ENCODE data around the gene FOXL3.
"Not testable (repeated sequence)": the region's sequence is repeated elsewhere in the genome, so short reads cannot be mapped to it uniquely, and the experiment has no call there.

The FOXL3 gene

DNA sequence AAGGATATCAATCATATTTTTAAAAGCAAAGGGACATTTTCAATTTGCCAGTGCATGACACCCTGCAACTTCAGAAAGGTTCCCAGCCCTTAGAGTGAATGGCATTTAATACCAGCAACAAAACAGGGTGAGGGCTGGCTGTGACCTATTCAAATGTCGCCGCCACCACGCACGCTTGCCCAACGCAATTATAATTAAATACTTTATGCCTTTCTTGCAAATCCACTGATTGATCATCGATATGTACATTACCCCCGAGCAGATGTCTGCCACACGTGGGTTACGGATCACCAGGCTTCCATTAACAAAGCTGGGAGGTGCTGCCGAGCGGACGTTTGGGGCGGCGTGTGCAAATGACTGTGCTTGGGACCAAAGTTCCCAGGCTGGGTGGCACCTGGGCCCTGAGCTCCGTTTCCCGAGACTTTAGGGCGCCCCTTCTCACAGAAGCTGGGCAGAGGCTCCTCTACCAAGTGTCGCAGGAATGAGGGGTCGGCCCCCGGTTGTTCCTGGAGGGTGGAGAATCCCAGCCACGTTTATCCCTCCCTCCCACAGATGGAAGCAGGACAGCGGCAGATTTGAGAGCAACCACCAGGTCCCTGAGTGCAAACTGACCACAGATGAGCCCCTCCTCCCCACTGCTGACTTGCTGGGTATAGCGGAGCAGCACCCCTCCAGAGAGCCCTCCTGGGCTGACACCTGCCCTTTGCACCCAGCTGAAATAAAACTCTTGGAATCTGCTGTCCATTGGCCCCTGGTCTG, 3.9 kb downstream of the FOXL3 start:
- Histone ChIP-seq H3K36me3 (ENCODE audit: control insufficient read depth in 1 of 2, insufficient read depth in 2 of 2, low read length in 2 of 2) (no peaks in the 10 kb centered on the region), H3K9me3 (ENCODE audit: control insufficient read depth in 1 of 2, low read length in 2 of 2) (no peaks in the 10 kb centered on the region), H3K27me3 (ENCODE audit: low read depth, low read length) (peaks cover 18% of the 10 kb centered on the region), H3K4me1 (ENCODE audit: control insufficient read depth in 1 of 2, insufficient read depth in 2 of 2, low read length in 2 of 2) (peaks cover 0 to 21% of the 10 kb centered on the region in 2 donors), H3K4me3 (ENCODE audit: low read depth in 1 of 2, low read length in 2 of 2) (no peak overlapping the region), H3K27ac (ENCODE audit: low read length) (no peak overlapping the region)

DNA sequence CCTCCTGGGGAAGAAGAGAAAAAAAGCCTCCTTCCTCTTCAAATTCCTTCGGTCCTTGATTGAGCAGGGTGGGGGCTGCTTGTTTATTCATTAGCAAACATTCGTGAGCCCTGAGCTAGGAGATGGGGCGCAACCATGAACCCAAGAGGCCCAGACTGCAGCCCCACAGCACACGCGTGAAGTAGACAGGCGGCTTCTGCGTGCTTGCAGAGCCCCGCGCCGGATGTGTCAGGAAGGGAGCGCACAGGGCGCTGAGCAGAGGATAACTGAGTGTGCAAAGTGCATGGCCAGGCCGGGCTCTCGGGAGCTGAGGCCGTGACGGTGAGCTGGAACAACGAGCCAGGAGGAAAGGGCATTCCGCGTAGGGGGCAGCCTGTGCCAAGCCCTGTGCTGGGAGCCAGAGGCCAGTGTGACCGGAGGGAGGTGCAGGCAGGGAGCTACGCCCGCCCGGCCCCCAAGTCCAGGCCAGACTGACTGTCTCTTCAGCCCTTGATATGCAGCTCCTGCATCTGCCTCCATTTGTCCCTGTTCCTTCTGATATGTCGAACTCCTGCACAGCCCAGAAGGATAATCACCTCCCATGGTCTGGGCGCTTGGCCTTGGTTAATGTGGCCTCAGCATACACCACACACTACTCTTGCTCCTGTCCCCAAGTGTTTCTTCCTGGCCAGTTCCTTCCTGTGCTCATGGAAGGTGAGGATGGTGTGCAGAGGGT, 4.6 kb downstream of the FOXL3 start:
- H3K36me3 ChIP-seq (ENCODE audit: control insufficient read depth in 1 of 2, insufficient read depth in 2 of 2, low read length in 2 of 2): no peaks in the 10 kb centered on the region
- peaks cover 14% of the 10 kb centered on the region for H3K27me3 ChIP-seq (ENCODE audit: low read depth, low read length)
- H3K4me3 ChIP-seq (ENCODE audit: low read depth in 1 of 2, low read length in 2 of 2): no peak overlapping the region
- no peak overlapping the region for H3K27ac ChIP-seq (ENCODE audit: low read length)
- peaks cover 0 to 18% of the 10 kb centered on the region in 2 donors for H3K4me1 ChIP-seq (ENCODE audit: control insufficient read depth in 1 of 2, insufficient read depth in 2 of 2, low read length in 2 of 2)
- no peaks in the 10 kb centered on the region for H3K9me3 ChIP-seq (ENCODE audit: control insufficient read depth in 1 of 2, low read length in 2 of 2)

DNA sequence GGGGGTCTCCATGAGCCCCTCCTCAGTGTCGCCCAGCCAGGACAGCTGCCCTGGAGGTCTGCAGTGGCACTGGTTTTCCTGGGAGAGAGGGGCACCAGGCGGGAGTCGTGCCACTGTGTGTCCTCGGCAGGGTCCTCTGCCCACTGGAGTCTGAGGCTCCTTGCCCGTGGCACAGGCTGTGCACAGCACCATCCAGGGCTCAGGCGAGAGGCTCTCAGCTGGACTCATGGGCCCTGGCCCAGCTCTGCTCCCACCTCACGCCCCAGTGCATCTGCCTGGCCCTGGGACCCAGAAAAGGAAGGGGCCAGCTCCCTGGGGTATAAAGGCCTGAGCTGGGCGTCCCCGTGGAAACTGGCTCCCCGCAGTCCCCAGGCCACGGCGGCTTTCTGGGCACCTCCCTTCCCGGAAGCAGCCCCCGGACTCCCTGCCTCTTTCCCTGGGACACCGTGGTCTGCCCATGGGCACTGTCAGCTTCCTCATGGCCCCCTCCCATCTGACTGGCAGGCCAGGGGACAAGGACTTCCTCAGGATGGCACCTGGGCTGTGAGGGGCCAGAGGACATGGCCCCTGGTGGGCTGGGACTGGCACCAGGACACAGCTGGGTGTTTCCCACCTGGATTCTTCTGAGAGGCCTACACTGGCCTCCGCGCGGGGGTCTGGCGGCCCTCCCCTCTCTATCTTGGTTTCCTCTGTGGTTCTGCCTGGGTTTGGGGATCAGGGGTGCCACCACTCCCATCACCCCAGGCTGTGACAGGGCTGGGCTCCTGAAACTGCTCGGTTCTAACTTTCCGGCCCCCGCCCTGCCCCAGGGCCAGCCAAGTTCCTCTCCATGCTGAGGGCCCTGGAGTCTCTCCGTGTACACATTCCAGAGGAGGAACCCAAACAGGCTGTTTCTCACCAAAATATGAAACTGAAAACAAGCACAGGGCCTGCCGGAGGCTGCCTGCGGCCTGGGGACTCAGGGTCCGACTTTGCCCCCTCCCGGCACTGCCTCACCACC, 5.5 kb downstream of the FOXL3 start:
- H3K4me1 ChIP-seq (ENCODE audit: control insufficient read depth in 1 of 2, insufficient read depth in 2 of 2, low read length in 2 of 2): peaks cover 0 to 9% of the 10 kb centered on the region in 2 donors
- H3K9me3 ChIP-seq (ENCODE audit: control insufficient read depth in 1 of 2, low read length in 2 of 2): no peaks in the 10 kb centered on the region
- peaks cover 11% of the 10 kb centered on the region for H3K27me3 ChIP-seq (ENCODE audit: low read depth, low read length)
- H3K4me3 ChIP-seq (ENCODE audit: low read depth in 1 of 2, low read length in 2 of 2): no peak overlapping the region
- H3K36me3 ChIP-seq (ENCODE audit: control insufficient read depth in 1 of 2, insufficient read depth in 2 of 2, low read length in 2 of 2): no peaks in the 10 kb centered on the region
- no peak overlapping the region for H3K27ac ChIP-seq (ENCODE audit: low read length)

DNA sequence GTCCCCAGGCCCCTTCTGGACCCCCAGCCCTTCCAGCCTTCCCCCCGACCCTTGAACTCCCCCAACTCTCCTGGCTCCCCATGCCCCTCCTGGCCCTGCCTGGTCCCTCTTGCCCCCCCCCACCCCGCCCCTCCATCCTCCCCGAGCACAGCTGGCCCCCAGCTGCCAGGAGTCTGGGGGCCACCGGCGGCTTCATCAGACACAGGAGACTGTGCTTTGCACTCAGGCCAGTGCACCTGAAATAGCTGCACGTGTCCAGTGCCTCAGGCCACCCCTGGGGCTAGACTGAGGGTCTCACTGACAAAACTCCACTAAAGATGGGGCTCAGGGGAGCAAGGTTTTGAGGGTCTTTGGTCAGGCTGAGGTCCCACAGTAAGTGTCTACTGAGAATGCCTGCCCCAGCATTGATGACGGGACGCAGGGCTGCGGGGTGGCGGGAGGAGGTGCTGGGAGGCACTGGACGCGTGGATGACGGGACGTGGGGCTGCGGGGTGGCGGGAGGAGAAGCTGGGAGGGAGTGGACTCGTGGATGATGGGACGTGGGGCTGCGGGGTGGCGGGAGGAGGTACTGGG, 6.5 kb downstream of the FOXL3 start:
- Histone ChIP-seq H3K9me3 (ENCODE audit: control insufficient read depth in 1 of 2, low read length in 2 of 2) (no peaks in the 10 kb centered on the region), H3K4me3 (ENCODE audit: low read depth in 1 of 2, low read length in 2 of 2) (no peak overlapping the region), H3K36me3 (ENCODE audit: control insufficient read depth in 1 of 2, insufficient read depth in 2 of 2, low read length in 2 of 2) (no peaks in the 10 kb centered on the region), H3K4me1 (ENCODE audit: control insufficient read depth in 1 of 2, insufficient read depth in 2 of 2, low read length in 2 of 2) (peaks cover 0 to 5% of the 10 kb centered on the region in 2 donors), H3K27ac (ENCODE audit: low read length) (no peak overlapping the region), H3K27me3 (ENCODE audit: low read depth, low read length) (peaks cover 8% of the 10 kb centered on the region)

DNA sequence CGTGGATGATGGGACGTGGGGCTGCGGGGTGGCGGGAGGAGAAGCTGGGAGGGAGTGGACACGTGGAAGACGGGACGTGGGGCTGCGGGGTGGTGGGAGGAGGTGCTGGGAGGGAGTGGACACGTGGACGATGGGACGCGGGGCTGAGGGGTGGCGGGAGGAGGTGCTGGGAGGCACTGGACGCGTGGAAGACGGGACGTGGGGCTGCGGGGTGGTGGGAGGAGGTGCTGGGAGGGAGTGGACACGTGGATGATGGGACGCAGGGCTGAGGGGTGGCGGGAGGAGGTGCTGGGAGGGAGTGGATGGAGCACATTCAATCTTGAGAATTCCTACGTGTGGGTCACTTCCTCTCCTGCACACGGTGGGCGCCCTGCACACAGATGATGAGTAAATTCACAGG, 7.2 kb downstream of the FOXL3 start:
- H3K4me3 ChIP-seq (ENCODE audit: low read depth in 1 of 2, low read length in 2 of 2); H3K27me3 ChIP-seq (ENCODE audit: low read depth, low read length); H3K27ac ChIP-seq (ENCODE audit: low read length); H3K9me3 ChIP-seq (ENCODE audit: control insufficient read depth in 1 of 2, low read length in 2 of 2); H3K4me1 ChIP-seq (ENCODE audit: control insufficient read depth in 1 of 2, insufficient read depth in 2 of 2, low read length in 2 of 2); H3K36me3 ChIP-seq (ENCODE audit: control insufficient read depth in 1 of 2, insufficient read depth in 2 of 2, low read length in 2 of 2): not testable (repeated sequence)

DNA sequence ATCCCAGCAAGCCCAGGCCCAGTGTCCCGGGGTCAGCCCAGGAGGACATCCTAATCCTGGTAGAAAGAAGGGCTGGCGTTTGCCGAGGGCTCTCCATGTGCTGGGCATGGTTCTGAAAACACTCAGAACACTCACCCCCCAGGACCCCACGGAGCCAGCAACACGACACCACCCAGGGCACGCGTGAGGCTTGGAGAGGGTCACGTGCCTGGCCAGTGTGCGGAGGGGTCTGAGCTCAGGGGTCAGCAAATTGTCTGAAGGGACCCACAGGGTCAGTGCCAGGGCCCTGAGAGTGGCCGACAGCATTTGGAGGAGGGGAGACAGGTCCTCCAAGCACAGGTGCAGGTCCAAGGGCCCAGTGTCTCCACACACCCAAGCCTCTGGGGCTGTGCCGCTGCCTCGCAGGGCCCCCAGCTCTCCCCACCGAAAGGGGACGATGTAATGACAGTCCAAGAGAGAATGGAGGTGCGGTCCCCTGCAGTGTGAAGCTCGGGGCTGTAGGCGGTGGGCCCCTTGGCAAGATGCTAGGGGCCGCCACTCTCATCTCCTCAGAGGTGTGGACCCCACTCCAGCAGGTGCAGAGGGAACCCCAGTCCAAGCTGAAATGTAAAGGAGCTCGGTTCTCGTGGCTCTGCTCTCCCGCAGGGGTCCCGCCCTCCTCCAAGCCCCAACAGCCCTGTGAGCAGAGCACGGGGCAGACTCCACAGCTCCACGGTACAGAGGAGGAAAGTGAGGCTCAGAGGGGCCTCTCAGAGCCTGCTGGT, 7.8 kb downstream of the FOXL3 start:
- H3K9me3 ChIP-seq (ENCODE audit: control insufficient read depth in 1 of 2, low read length in 2 of 2): no peaks in the 10 kb centered on the region
- H3K4me3 ChIP-seq (ENCODE audit: low read depth in 1 of 2, low read length in 2 of 2): no peak overlapping the region
- H3K27ac ChIP-seq (ENCODE audit: low read length): no peak overlapping the region
- H3K27me3 ChIP-seq (ENCODE audit: low read depth, low read length): peaks cover 3% of the 10 kb centered on the region
- H3K4me1 ChIP-seq (ENCODE audit: control insufficient read depth in 1 of 2, insufficient read depth in 2 of 2, low read length in 2 of 2): peaks cover 0 to 5% of the 10 kb centered on the region in 2 donors
- no peaks in the 10 kb centered on the region for H3K36me3 ChIP-seq (ENCODE audit: control insufficient read depth in 1 of 2, insufficient read depth in 2 of 2, low read length in 2 of 2)

DNA sequence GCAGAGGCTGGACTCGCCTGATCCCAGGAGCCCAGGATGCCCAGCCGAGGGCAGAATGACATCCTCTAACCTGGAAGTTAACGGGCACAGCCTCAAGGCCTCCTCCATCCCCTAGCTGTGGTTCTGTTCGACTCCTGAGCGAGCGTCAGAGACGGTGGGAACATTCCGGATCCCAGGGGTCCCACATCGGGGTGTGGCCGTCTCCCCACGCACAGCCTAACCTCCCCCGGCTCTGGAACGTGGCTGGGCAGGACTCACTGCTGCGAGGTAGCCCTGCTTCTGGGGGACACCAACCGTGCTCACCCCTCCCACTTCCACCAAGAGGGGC, 8.4 kb downstream of the FOXL3 start:
- Histone ChIP-seq H3K9me3 (ENCODE audit: control insufficient read depth in 1 of 2, low read length in 2 of 2) (no peaks in the 10 kb centered on the region), H3K36me3 (ENCODE audit: control insufficient read depth in 1 of 2, insufficient read depth in 2 of 2, low read length in 2 of 2) (no peaks in the 10 kb centered on the region), H3K4me3 (ENCODE audit: low read depth in 1 of 2, low read length in 2 of 2) (no peak overlapping the region), H3K27me3 (ENCODE audit: low read depth, low read length) (no peaks in the 10 kb centered on the region), H3K4me1 (ENCODE audit: control insufficient read depth in 1 of 2, insufficient read depth in 2 of 2, low read length in 2 of 2) (peaks cover 0 to 5% of the 10 kb centered on the region in 2 donors), H3K27ac (ENCODE audit: low read length) (no peak overlapping the region)

DNA sequence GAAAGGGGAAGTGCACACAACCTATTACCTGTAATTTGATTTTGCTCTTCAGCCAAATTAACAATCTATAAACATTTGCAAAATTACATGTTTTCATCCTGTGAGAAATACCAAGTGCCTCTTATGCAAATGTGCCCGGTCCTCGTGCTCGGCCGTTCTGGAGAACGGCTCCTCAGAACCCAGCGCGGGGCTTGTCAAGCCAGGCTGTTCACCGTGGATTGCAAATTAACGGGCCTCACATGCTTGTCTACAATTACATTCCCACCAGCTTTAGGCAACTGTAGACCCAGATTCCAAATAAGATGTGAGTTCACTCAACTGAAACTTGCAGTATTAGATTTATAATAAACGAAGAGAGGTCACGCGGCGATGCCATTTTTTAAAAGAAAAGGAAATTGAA, 8.8 kb downstream of the FOXL3 start:
- Histone ChIP-seq H3K4me3 (ENCODE audit: low read depth in 1 of 2, low read length in 2 of 2) (no peak overlapping the region), H3K9me3 (ENCODE audit: control insufficient read depth in 1 of 2, low read length in 2 of 2) (no peaks in the 10 kb centered on the region), H3K27me3 (ENCODE audit: low read depth, low read length) (no peaks in the 10 kb centered on the region), H3K27ac (ENCODE audit: low read length) (no peak overlapping the region), H3K36me3 (ENCODE audit: control insufficient read depth in 1 of 2, insufficient read depth in 2 of 2, low read length in 2 of 2) (no peaks in the 10 kb centered on the region), H3K4me1 (ENCODE audit: control insufficient read depth in 1 of 2, insufficient read depth in 2 of 2, low read length in 2 of 2) (peaks cover 0 to 5% of the 10 kb centered on the region in 2 donors)

DNA sequence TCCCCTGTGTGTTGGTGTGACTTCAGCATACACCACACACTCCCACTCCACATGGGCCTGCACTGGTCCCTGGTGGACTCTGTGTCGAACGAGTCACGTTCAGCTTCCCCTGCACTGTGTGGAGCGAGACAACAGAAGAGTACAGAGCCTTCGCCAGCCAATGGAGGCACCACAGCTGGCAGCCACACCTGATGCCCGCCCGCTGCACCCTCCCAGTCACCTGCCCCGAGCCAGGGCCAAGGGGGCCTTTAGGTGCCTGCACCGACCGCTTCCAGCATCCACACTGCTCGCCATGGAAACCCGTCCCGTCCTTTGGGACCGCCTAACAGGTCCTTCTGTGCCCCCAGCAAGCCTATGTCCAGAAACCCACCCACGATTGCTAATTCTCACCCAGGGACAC, 9.2 kb downstream of the FOXL3 start:
- Histone ChIP-seq H3K4me1 (ENCODE audit: control insufficient read depth in 1 of 2, insufficient read depth in 2 of 2, low read length in 2 of 2) (peaks cover 0 to 5% of the 10 kb centered on the region in 2 donors), H3K4me3 (ENCODE audit: low read depth in 1 of 2, low read length in 2 of 2) (no peak overlapping the region), H3K36me3 (ENCODE audit: control insufficient read depth in 1 of 2, insufficient read depth in 2 of 2, low read length in 2 of 2) (no peaks in the 10 kb centered on the region), H3K9me3 (ENCODE audit: control insufficient read depth in 1 of 2, low read length in 2 of 2) (no peaks in the 10 kb centered on the region), H3K27me3 (ENCODE audit: low read depth, low read length) (no peaks in the 10 kb centered on the region), H3K27ac (ENCODE audit: low read length) (no peak overlapping the region)

DNA sequence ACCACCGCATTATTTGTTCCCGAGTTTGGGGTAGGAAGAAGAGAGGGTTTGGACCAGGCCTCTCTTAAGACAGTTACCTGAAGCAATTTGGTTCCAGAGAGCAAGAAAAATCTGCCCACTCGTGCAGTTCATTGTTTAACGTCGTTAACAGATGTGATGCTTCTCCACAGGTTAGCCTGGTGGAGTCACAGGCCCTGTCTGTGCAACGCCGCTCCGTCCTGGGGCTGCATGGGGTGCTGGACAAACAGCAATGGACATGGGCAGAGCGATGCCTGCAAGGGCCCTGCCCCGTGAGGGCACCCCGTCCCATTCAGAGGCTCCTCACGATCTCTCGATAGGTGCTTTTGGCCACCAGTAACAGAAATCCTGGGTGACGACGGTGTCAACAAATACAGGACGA, 9.7 kb downstream of the FOXL3 start:
- H3K27me3 ChIP-seq (ENCODE audit: low read depth, low read length): no peaks in the 10 kb centered on the region
- no peaks in the 10 kb centered on the region for H3K36me3 ChIP-seq (ENCODE audit: control insufficient read depth in 1 of 2, insufficient read depth in 2 of 2, low read length in 2 of 2)
- H3K4me3 ChIP-seq (ENCODE audit: low read depth in 1 of 2, low read length in 2 of 2): no peak overlapping the region
- H3K9me3 ChIP-seq (ENCODE audit: control insufficient read depth in 1 of 2, low read length in 2 of 2): no peaks in the 10 kb centered on the region
- H3K27ac ChIP-seq (ENCODE audit: low read length): no peak overlapping the region
- peaks cover 0 to 5% of the 10 kb centered on the region in 2 donors for H3K4me1 ChIP-seq (ENCODE audit: control insufficient read depth in 1 of 2, insufficient read depth in 2 of 2, low read length in 2 of 2)
